ENCODE data around the gene CCDC47.

Gene CCDC47

GRCh38 chr17:63709110-63709509 lies 64.3 kb downstream of the CCDC47 start:
- no peak for DNase-seq
- H3K9me3 ChIP-seq: no peaks in the 10 kb centered on the region
- H3K4me3 ChIP-seq: no peak overlapping the region
- H3K4me1 ChIP-seq: no peaks in the 10 kb centered on the region
- H3K36me3 ChIP-seq: peaks cover 61 to 97% (median 92%) of the 10 kb centered on the region in 3 donors
- intact Hi-C loops (cut with DNase I; ENCODE audit: low total_unique reads): no loop called here
- no peak overlapping the region for H3K27ac ChIP-seq
- TF ChIP-seq CTCF (IDR thresholded peaks at IDR 0.05): no peak
- no peaks in the 10 kb centered on the region for H3K27me3 ChIP-seq

DNA sequence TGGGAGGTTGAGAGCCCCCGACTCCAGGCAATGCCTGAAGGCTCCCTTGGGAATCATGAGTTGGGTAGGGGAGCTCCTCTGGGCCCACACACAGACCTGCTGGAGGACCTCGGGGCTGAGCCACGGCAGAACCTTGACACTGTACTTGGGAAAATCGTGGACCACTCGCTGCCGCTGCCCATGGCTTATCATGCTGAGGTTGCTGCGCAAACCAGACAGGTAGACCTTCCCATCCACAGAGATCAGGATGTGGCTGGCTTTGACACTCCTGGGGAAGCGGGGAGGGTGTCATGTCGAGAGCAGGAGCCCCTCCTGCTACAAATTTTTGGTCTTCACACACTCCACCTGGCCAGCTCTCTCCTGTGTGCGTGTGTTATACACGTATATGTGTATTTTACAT lies 66.2 kb downstream of the CCDC47 start:
- peaks cover 47 to 95% (median 87%) of the 10 kb centered on the region in 3 donors for H3K36me3 ChIP-seq
- no peak overlapping the region for H3K27ac ChIP-seq
- no peaks in the 10 kb centered on the region for H3K9me3 ChIP-seq
- no peak for DNase-seq
- TF ChIP-seq CTCF (IDR thresholded peaks at IDR 0.05): no peak
- no peaks in the 10 kb centered on the region for H3K27me3 ChIP-seq
- intact Hi-C loops (cut with DNase I; ENCODE audit: low total_unique reads): no loop called here
- H3K4me1 ChIP-seq: no peaks in the 10 kb centered on the region
- no peak overlapping the region for H3K4me3 ChIP-seq

GRCh38 chr17:63706336-63707082 lies 66.9 kb downstream of the CCDC47 start:
- Histone ChIP-seq H3K27me3 (no peaks in the 10 kb centered on the region), H3K36me3 (peaks cover 41 to 88% (median 82%) of the 10 kb centered on the region in 3 donors), H3K9me3 (no peaks in the 10 kb centered on the region), H3K4me1 (peaks cover 0 to 5% (median 1%) of the 10 kb centered on the region in 4 donors), H3K27ac (no peak overlapping the region), H3K4me3 (no peak overlapping the region)
- no peak for TF ChIP-seq CTCF (IDR thresholded peaks at IDR 0.05)
- no peak for DNase-seq
- intact Hi-C loops (cut with DNase I; ENCODE audit: low total_unique reads): no loop called here

- TF ChIP-seq CTCF (IDR thresholded peaks at IDR 0.05): no peak
- no peak for DNase-seq
- Histone ChIP-seq H3K27ac (no peak overlapping the region), H3K36me3 (peaks cover 35 to 80% (median 75%) of the 10 kb centered on the region in 3 donors), H3K9me3 (no peaks in the 10 kb centered on the region), H3K27me3 (no peaks in the 10 kb centered on the region), H3K4me1 (peaks cover 0 to 14% (median 10%) of the 10 kb centered on the region in 4 donors), H3K4me3 (no peak overlapping the region)
- intact Hi-C loops (cut with DNase I; ENCODE audit: low total_unique reads): no loop called here
Measured at GRCh38 chr17:63705657-63706056, 67.7 kb downstream of the CCDC47 start.

DNA sequence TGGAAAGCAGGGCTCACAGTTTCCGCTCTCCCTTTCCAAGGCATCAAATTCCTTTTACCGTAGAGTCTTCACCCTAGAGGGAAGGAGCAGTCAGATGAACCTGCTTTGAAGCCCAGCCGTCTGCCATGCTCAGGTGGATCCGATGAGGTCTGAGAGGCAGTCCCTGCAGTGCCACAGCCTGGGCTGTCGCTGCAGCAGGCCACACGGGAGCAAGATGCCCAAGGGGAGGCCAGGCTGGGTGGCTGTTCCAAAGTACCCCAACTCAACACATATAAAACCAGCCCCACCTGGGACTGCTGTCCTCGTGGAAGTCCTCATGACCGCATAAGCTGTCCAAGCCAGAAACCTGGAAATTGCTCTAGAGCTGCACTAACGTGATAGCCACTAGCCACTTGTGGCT lies 68.6 kb downstream of the CCDC47 start:
- DNase-seq: no peak
- H3K36me3 ChIP-seq: peaks cover 26 to 71% (median 66%) of the 10 kb centered on the region in 3 donors
- H3K4me3 ChIP-seq: no peak overlapping the region
- intact Hi-C loops (cut with DNase I; ENCODE audit: low total_unique reads): no loop called here
- no peak overlapping the region for H3K27ac ChIP-seq
- no peaks in the 10 kb centered on the region for H3K27me3 ChIP-seq
- H3K4me1 ChIP-seq: peaks cover 0 to 21% (median 16%) of the 10 kb centered on the region in 4 donors
- TF ChIP-seq CTCF (IDR thresholded peaks at IDR 0.05): no peak
- no peaks in the 10 kb centered on the region for H3K9me3 ChIP-seq

Data from tibial artery (tissue), 4 donors.